Body of pancreas (tissue), 4 donors: Measurements from ENCODE around the gene PYGO1. TPM values are rescaled to one million over a fixed set of nuclear protein-coding genes. Genes with fewer than 3 reads are reported as not detected.
A peak's percentile ranks its signal among the peaks of the same experiment; 100 is the strongest.

Source experiments
- ATAC-seq: fragments of 150-250 bp; one replicate; pipeline ENCODE4 v1.9.1; 2016
- DNase-seq, 4 donors: peaks; one replicate each; pipeline ENCODE4 v3.0.0-alpha.2; 2019
- H3K27ac ChIP-seq, 4 donors: fragments of 200-600 bp; sonication (generic); 1 replicate in 3 of 4; 2 replicates in 1 of 4; pipeline versions ENCODE4 v1.5.1 to v1.6.1; 2016 to 2019; ENCODE audit warnings: mild to moderate bottlenecking in 1 of 4, mixed read lengths in 1 of 4, moderate library complexity in 1 of 4
- H3K27me3 ChIP-seq, 2 donors: fragments of 200-600 bp; sonication (generic); one replicate each; pipeline ENCODE4 v1.6.0; 2016; ENCODE audit warnings: mild to moderate bottlenecking in 1 of 2
- H3K36me3 ChIP-seq, 2 donors: fragments of 200-600 bp; sonication (generic); replicated peaks in 1 of 2; 2 replicates each; pipeline ENCODE4 v1.5.1; 2016; ENCODE audit warnings: low read depth in 2 of 2; ENCODE audit not compliant: insufficient read depth in 1 of 2
- H3K4me1 ChIP-seq: fragments of 200-600 bp; sonication (generic); one replicate; pipeline ENCODE4 v1.6.0; 2016
- H3K4me3 ChIP-seq, 2 donors: fragments of 200-600 bp; sonication (generic); 1 replicate in 1 of 2; 2 replicates in 1 of 2; pipeline ENCODE4 v1.5.1; 2016 to 2019
- H3K9me3 ChIP-seq, 3 donors: fragments of 200-600 bp; sonication (generic); 1 replicate in 2 of 3; 2 replicates in 1 of 3; pipeline ENCODE4 v1.5.1; 2016
- CTCF ChIP-seq, 7 experiments: fragments of 450-650 bp in 4 of 7; fragments of 200-600 bp in 3 of 7; sonication (generic) in 3 of 7; IDR thresholded peaks; one replicate each; pipeline ENCODE4 v1.5.1; 2016 to 2019; ENCODE audit warnings: antibody characterized with exemption in 7 of 7
- POLR2A ChIP-seq, 3 donors: fragments of 450-650 bp; IDR thresholded peaks; one replicate each; pipeline ENCODE4 v1.6.1; 2016; ENCODE audit warnings: antibody characterized with exemption in 3 of 3, mild to moderate bottlenecking in 2 of 3
- WGBS, 2 donors: methylation state at CpG; one replicate each; pipeline ENCODE4 v1.1.5; 2017; 5-methylcytosine and 5-hydroxymethylcytosine counted together
- intact Hi-C: fragments of 100-400 bp; cut with DNase I; formaldehyde crosslinking; loops from one replicate; pipeline ENCODE4 v1.15.1; 2023
- total RNA-seq, 2 donors: library from RNA; depleted of rRNA; stranded (reverse); fragments of >200 nt; gene quantifications; one replicate each; pipeline ENCODE4 v1.1.0, GENCODE V29; 2016

The PYGO1 gene, protein sequence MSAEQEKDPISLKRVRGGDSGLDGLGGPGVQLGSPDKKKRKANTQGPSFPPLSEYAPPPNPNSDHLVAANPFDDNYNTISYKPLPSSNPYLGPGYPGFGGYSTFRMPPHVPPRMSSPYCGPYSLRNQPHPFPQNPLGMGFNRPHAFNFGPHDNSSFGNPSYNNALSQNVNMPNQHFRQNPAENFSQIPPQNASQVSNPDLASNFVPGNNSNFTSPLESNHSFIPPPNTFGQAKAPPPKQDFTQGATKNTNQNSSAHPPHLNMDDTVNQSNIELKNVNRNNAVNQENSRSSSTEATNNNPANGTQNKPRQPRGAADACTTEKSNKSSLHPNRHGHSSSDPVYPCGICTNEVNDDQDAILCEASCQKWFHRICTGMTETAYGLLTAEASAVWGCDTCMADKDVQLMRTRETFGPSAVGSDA
- total RNA-seq = 1 to 10 TPM; 1.3 to 2.6 TPM

DNA sequence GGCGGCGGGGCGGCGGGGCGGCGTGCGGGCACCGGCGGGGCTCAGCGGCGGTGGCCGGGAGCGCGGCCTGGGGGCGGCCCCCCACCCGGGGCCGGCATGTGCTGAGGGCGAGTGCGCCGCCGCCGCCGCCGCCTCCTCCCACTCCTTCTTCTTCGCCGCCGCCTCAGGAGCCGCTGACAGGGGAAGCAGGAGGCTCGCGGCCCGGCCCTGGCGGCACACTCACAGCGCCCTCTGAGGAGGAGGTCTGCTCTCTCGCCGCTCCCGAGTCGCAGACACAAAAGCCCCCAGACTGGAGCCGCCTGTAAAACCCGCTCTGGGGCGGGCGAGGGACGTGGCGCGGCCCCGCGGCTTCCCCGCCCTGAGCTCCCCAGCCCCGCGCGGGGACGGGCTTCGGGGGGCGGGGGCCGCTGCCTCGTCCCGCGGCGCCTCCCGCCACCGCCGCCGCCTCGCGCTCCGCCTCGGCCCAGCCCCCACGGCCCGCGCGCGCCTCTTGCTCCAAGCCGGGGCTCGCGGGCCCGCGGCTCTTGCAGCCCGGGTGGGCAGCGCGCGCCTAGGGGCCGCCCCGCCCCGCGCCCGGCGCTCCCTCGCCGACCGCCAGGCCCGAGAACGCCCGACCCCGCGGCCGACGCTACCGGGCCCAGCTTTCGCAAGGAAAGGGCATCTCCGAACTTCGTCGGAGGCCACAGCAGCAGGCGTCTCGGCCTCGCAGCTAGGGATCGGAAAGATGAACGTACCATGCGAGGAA lies at the start of gene PYGO1:
PYGO1 (minus strand) TSS at position 276 of the 745 bp plus-strand sequence. CDS start 462 bp downstream, outside the sequence.
- H3K27me3 ChIP-seq = no peaks in the 10 kb centered on the region
- no peaks in the 10 kb centered on the region for H3K9me3 ChIP-seq
- H3K4me1 ChIP-seq = peaks cover 7% of the 10 kb centered on the region
- H3K4me3 ChIP-seq = peak within 1 kb of the TSS in 1 of 2 donors; percentile 58
- DNase-seq = peak; percentile 54 to 71 (median 58)
- 1% methylated on average over 26 to 64 of the region's 107 CpGs for WGBS, 2 donors
- H3K36me3 ChIP-seq = no peaks in the 10 kb centered on the region
- TF ChIP-seq POLR2A (IDR thresholded peaks at IDR 0.05) (peak in 2 of 3 donors; percentile 50 to 53), CTCF (IDR thresholded peaks at IDR 0.05) (no peak)
- ATAC-seq = peak; percentile 81
- intact Hi-C loops = no loop called here
- H3K27ac ChIP-seq = peak within 1 kb of the TSS in 2 of 4 donors; percentile 66 to 67

DNA sequence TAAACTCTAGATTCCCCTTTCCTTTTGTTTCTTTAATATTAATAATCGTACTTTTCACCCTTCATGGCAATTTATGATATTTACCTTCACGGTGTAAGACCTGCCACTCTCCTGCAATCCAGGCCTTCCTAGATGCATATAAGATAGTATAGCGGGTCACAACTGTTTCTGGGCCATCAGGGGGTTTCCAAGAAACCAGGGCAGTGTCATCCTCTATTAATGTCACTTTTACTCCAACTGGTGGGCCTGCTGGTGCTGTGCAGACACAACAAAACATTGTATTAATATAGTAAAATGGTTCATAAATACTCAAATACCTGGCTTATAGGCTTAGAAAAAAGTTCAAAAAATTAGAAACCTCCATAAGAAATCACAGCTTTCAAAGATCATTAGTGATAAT lies 48.9 kb upstream of the PYGO1 start:
- ATAC-seq = no peak
- no peaks in the 10 kb centered on the region for H3K36me3 ChIP-seq
- intact Hi-C loops = no loop called here

DNA sequence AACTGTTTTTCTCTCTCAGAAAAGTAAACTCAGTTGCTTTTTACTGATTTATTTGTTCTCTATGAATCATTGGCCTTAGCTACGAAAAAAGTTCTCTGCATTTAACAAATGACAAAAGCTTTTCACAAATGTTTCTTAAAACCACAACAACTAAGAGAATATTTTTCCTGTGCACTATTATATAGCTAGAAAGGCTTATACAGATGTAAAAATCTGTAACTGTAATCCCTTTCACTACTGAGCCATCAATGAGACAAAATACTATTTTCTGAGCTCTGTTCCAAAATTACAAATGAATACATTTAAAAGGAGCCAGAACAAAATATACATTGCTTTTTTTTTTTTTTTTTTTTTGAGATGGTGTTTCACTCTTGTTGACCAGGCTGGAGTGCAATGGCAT lies 45.6 kb upstream of the PYGO1 start:
- Histone ChIP-seq H3K9me3 (no peaks in the 10 kb centered on the region), H3K4me1 (no peaks in the 10 kb centered on the region), H3K4me3 (no peak overlapping the region), H3K36me3 (no peaks in the 10 kb centered on the region), H3K27ac (no peak overlapping the region), H3K27me3 (no peaks in the 10 kb centered on the region)
- WGBS, 2 donors = 66 to 72% methylated on average over 1 of the region's 1 CpG
- intact Hi-C loops = no loop called here
- ATAC-seq (no peak), DNase-seq (no peak)
- TF ChIP-seq POLR2A (IDR thresholded peaks at IDR 0.05) (no peak), CTCF (IDR thresholded peaks at IDR 0.05) (no peak)

More for the DNA sequence above, 48.9 kb upstream of the PYGO1 start:
- Histone ChIP-seq H3K4me3 (no peak overlapping the region), H3K4me1 (no peaks in the 10 kb centered on the region), H3K27me3 (no peaks in the 10 kb centered on the region), H3K9me3 (no peaks in the 10 kb centered on the region), H3K27ac (no peak overlapping the region)
- TF ChIP-seq POLR2A (IDR thresholded peaks at IDR 0.05) (no peak), CTCF (IDR thresholded peaks at IDR 0.05) (no peak)
- no peak for DNase-seq
- WGBS, 2 donors = 87 to 91% methylated on average over 3 of the region's 3 CpGs

GRCh38 chr15:55632434-55632833 lies 44.3 kb upstream of the PYGO1 start:
- 81 to 83% methylated on average over 2 of the region's 2 CpGs for whole genome bisulfite sequencing, 2 donors

More at GRCh38 chr15:55632434-55632833, 44.3 kb upstream of the PYGO1 start:
- DNase-seq (no peak), ATAC-seq (no peak)
- intact Hi-C loops = no loop called here
- TF ChIP-seq POLR2A (IDR thresholded peaks at IDR 0.05) = no peak
- TF ChIP-seq CTCF (IDR thresholded peaks at IDR 0.05) = no peak
- Histone ChIP-seq H3K27me3 (no peaks in the 10 kb centered on the region), H3K36me3 (no peaks in the 10 kb centered on the region), H3K27ac (no peak overlapping the region), H3K4me3 (no peak overlapping the region), H3K9me3 (no peaks in the 10 kb centered on the region), H3K4me1 (no peaks in the 10 kb centered on the region)
